ENCODE results near the gene UBE2D3.

UBE2D3 gene

DNA sequence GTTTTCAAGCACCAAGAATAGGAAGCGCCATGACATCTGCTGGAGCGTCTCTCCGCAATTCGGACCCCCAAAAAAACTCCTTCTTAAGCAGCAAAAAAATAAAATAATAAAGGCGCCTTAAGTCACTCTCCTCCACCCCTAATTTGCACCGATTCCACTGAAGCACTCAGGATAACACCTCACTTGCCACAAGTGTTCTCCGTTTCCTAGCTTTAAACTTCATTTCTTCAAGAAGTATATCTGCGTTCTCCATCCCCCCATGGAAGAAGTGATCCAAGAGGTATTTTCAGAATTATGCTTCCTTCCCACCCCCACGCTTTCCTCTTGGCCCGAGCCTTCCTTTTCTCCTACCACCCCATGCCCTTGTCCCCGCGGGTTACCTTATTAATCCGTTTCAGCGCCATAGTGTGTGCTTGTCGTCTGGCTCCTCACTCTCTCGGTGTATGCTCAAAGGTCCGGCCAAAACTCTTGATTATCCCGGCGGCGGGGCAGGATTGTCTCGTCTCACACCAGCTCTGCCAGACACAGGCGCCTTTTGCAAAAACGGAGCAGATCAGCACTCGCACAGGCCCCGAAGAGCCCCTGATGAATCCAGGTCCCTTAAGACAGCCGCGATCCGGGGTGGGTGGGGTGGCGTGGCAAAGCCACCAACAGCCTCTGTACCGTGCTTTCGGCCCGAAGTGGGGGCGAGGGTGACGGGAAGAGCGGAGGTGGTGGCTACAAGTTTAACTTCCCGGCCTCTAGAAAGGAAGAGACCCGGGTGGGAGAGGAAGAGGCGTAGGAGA, 1.1 kb downstream of the UBE2D3 start:
- Mint-ChIP-seq H3K4me3 (no peak overlapping the region), H3K4me1 (peaks cover 33% of the 10 kb centered on the region), H3K27ac (no peak overlapping the region), H3K36me3 (ENCODE audit: low read depth) (peaks cover 15% of the 10 kb centered on the region), H3K9me3 (no peaks in the 10 kb centered on the region), H3K27me3 (ENCODE audit: low read depth) (no peaks in the 10 kb centered on the region)
- TF ChIP-seq, protein P1, sequence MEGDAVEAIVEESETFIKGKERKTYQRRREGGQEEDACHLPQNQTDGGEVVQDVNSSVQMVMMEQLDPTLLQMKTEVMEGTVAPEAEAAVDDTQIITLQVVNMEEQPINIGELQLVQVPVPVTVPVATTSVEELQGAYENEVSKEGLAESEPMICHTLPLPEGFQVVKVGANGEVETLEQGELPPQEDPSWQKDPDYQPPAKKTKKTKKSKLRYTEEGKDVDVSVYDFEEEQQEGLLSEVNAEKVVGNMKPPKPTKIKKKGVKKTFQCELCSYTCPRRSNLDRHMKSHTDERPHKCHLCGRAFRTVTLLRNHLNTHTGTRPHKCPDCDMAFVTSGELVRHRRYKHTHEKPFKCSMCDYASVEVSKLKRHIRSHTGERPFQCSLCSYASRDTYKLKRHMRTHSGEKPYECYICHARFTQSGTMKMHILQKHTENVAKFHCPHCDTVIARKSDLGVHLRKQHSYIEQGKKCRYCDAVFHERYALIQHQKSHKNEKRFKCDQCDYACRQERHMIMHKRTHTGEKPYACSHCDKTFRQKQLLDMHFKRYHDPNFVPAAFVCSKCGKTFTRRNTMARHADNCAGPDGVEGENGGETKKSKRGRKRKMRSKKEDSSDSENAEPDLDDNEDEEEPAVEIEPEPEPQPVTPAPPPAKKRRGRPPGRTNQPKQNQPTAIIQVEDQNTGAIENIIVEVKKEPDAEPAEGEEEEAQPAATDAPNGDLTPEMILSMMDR (IDR thresholded peaks at IDR 0.05; ENCODE audit: unreplicated experiment in 3 of 3) = no peak

DNA sequence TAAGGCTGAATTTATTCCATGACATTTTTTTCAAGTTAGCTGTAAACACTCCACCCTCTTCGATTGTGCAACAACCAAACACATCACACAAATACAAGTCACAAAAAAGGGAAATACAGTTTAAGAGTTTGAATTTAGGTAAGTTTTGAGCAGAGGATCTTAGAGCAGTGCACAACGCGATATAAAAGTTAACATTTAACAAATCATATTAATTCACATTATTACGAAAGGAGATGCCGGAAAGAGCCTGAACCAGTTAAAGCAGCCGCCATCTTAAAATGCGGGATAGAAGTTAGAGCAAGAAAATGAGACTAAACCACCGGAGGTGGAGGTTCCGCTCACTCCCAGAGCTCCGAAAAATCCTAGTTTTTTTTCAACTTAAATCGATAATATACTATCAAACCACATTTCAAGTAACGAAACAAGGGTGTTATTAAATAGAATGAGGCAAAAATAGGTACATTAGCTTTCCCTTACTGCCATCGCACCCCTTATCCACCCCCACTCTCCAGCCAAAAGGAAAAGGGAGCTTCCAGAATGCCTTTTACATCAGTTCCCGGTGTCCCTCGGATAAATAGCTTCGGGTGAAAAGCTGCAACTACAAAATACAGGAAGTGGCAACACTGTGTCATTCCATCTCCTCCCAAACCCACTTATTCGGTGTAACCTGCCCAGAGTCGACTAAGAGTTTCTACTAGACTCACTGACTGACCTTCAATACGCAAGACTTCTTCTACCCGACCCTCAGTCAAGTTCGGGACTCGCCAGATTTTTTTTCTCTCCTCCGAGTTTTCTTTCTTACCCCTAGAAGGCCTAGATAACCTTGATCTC, 1.9 kb downstream of the UBE2D3 start:
- Mint-ChIP-seq H3K4me1 (peaks cover 41% of the 10 kb centered on the region), H3K36me3 (ENCODE audit: low read depth) (peaks cover 23% of the 10 kb centered on the region), H3K27me3 (ENCODE audit: low read depth) (no peaks in the 10 kb centered on the region), H3K9me3 (no peaks in the 10 kb centered on the region), H3K4me3 (no peak overlapping the region), H3K27ac (no peak overlapping the region)
- TF ChIP-seq, protein P1 (IDR thresholded peaks at IDR 0.05; ENCODE audit: unreplicated experiment in 3 of 3) = no peak

DNA sequence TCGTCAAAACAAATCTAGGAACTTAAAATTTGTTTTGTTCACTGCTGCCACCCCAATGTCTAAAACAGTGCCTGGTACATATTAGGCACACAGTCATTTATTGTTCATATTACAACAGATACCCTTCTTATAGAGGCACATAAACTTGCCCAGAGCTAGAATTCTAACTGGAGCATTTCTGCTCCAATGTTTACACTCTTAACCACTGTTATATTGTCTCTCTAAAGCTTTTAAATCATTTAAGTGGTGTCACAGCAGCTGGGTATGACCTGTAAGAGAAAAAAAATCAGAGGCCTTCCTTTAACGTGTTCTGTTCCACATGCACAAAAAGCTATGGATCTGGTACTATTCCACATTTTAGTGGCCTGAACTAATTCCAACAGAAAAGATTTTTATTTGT, 3.0 kb downstream of the UBE2D3 start:
- Mint-ChIP-seq H3K27me3 (ENCODE audit: low read depth) (no peaks in the 10 kb centered on the region), H3K4me1 (peaks cover 50% of the 10 kb centered on the region), H3K36me3 (ENCODE audit: low read depth) (peaks cover 32% of the 10 kb centered on the region), H3K4me3 (no peak overlapping the region), H3K9me3 (no peaks in the 10 kb centered on the region), H3K27ac (peak overlapping the region in 1 of 3 experiments; percentile 47)
- TF ChIP-seq, protein P1 (IDR thresholded peaks at IDR 0.05; ENCODE audit: unreplicated experiment in 3 of 3) = no peak

DNA sequence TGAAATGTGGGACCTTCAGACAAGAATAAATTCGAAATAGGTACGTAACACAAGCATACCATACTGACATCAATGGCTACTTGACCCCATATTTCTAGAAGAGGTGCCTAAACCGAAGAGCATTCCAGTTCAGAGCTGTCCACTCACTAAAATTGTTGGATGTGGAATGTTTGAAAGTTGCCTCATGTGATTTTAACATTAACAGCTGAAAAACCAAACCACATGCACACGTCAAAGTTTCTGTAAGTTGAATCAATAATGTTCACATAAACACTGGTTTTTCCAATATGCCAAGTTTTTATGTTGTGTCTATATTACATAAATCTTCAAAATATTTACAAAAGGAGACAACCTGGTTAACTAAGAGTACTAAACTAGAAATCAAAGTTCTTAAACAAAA, 3.5 kb downstream of the UBE2D3 start:
- TF ChIP-seq, protein P1 (IDR thresholded peaks at IDR 0.05; ENCODE audit: unreplicated experiment in 3 of 3) = no peak
- Mint-ChIP-seq H3K36me3 (ENCODE audit: low read depth) (peaks cover 33% of the 10 kb centered on the region), H3K27ac (no peak overlapping the region), H3K27me3 (ENCODE audit: low read depth) (no peaks in the 10 kb centered on the region), H3K4me3 (peak overlapping the region in 2 of 3 experiments; percentile 49 to 55), H3K9me3 (no peaks in the 10 kb centered on the region), H3K4me1 (peaks cover 46% of the 10 kb centered on the region)

DNA sequence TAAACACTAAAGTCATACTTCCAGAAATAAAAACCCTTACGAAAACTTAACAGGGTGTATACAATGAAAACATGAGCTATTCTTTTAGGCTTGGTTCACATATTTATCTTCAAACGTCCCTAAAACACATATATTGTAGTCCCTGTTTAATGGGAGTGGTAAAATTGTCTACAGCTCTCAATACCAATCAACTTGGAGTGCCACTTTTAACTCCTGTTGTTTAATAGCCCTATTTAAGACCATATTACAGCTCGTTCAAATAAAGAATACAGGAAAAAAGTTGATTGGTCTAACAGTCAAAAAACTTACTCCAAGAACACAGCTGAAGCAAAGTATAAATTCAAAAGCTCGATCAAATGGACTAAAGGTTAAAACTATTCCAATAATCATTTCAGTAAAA, 3.9 kb downstream of the UBE2D3 start:
- TF ChIP-seq, protein P1 (IDR thresholded peaks at IDR 0.05; ENCODE audit: unreplicated experiment in 3 of 3) = no peak
- Mint-ChIP-seq H3K27me3 (ENCODE audit: low read depth) (no peaks in the 10 kb centered on the region), H3K27ac (no peak overlapping the region), H3K9me3 (no peaks in the 10 kb centered on the region), H3K4me1 (peaks cover 46% of the 10 kb centered on the region), H3K4me3 (peak overlapping the region in 2 of 3 experiments; percentile 49 to 55), H3K36me3 (ENCODE audit: low read depth) (peaks cover 37% of the 10 kb centered on the region)

Data from nephron (organoid).